Breast epithelium (tissue), 3 donors: ENCODE measurements around the gene FAAH2.

Experiments
- POLR2A ChIP-seq: fragments of 450-650 bp; IDR thresholded peaks from one replicate; pipeline ENCODE4 v1.6.1; 2016; ENCODE audit warnings: antibody characterized with exemption, mild to moderate bottlenecking, moderate library complexity
- TF ChIP-seq, protein P1 (sequence below), 3 donors: fragments of 450-650 bp; IDR thresholded peaks; one replicate each; pipeline ENCODE4 v1.5.1; 2016 to 2017; ENCODE audit warnings: antibody characterized with exemption in 3 of 3, mild to moderate bottlenecking in 3 of 3, moderate library complexity in 3 of 3

- TF ChIP-seq, protein P1, sequence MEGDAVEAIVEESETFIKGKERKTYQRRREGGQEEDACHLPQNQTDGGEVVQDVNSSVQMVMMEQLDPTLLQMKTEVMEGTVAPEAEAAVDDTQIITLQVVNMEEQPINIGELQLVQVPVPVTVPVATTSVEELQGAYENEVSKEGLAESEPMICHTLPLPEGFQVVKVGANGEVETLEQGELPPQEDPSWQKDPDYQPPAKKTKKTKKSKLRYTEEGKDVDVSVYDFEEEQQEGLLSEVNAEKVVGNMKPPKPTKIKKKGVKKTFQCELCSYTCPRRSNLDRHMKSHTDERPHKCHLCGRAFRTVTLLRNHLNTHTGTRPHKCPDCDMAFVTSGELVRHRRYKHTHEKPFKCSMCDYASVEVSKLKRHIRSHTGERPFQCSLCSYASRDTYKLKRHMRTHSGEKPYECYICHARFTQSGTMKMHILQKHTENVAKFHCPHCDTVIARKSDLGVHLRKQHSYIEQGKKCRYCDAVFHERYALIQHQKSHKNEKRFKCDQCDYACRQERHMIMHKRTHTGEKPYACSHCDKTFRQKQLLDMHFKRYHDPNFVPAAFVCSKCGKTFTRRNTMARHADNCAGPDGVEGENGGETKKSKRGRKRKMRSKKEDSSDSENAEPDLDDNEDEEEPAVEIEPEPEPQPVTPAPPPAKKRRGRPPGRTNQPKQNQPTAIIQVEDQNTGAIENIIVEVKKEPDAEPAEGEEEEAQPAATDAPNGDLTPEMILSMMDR (IDR thresholded peaks at IDR 0.05), result no peak
- TF ChIP-seq POLR2A, result no peak
These were observed 34.5 kb upstream of the FAAH2 start for GRCh38 chrX:57251965-57252364.
